HG02973 (cell line): Measurements from ENCODE around the gene THAP7.
A peak's percentile ranks its signal among the peaks of the same experiment; 100 is the strongest.
"Not testable (repeated sequence)": the region's sequence is repeated elsewhere in the genome, so short reads cannot be mapped to it uniquely, and the experiment has no call there.

Experiments used
- ATAC-seq: cut with Tn5 transposase; IDR thresholded peaks from one replicate; pipeline ENCODE4 v1.9.1; 2021; ENCODE audit warnings: moderate library complexity; ENCODE audit not compliant: unreplicated experiment

THAP7 gene

DNA sequence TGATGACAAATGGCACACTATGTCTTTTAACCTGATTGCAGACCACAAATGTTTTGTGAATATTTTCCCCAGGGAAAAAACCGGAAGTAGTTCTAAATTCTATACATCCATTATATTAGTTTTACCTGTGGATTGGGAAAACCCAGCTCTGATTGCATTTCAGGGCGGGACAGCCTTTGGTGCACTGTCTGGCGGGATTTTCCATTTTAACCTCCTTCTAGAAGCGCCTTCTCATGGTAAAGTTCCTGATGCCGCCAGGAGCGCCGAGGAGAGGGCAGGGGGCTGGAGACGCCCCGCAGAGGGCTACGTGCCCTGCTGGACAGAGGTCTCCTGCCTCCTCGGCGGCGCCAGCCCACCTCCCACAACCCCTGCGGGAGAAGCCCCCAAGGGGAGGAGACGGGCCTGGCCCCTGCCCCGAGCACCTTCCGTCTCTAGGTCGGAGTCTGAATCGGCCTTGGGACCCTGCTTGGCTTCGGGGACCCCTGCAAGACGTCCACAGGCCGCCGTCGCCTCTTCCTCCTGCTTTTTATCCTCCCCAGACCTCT lies 11.8 kb upstream of the THAP7 start:
- ATAC-seq, result peak; percentile 12

DNA sequence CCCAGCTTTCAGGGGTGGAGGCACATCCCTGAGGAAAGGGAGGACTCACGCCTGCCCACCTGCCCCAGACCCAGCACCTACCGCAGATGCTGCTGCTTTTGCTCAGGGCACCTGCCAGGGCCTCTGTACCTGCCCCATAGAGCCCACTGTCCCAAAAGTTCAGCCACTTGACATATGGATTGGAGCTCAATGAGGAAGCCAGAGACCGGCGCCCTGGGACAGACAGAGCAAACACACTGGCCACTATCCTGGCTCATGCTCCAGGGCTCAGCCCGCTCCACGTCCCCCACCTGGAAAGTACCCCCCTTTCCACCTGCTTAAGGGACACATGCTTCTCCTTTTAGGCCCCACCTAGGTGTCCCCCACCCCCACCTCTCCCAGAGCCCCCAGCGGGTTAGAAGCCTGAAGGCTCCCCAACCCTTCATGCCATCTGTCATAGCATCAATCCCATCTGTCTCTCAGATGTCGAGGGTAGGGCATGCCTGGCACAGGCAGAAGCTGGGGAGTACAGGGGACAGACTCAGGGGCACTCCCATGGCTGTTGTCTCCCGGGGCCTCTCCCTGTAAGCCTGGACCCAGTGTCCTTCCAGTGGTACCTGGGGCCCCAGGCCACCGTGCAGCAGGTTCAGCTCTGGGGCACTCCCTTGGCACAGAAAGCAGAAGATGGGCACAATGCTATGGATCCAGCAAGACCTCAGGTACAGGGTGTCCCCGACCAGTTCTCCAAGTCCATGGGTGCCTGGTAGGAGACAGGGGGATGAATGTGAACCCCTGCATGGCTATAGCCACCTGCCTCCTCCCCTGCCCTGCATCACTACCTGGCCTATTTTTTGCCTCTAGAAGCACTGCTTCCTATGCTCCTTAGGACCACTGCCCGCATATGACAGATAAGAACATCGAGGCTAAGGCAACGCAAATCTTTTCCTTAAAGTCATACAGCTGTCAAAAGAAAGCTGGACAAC lies 10.8 kb upstream of the THAP7 start:
- no peak for ATAC-seq

DNA sequence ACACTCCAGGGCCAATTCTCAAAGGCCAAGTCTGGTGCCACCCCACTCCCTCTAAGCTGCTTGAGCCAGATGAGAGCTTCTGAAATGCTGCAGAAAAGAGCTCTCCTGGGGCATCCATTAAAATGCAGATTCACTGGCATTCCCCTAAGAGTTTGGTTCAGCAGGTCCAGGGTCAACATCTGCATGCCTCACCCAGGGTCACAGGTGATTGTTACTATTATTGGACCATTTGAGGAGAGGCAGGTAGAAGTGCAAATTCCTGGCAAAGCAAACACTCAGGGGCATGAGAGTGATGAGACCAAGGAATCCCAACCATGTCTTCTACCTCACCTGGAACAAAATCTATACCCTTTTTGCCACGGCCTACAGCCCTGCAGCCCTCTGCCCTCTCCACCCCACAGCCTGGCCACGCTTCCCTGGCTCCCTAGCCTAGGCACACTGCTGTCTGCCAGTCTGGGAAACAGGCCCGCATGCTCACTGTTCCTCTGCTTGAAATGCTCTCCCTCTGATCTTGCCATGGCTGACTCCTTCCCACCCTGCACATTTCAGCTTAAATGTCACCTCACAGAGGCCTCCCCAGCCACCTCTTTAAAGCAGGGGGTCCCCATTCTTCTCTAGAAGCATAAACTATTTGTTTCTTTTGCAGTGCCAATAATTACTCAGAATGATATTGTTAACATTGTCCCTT lies 8.7 kb upstream of the THAP7 start:
- no peak for ATAC-seq

DNA sequence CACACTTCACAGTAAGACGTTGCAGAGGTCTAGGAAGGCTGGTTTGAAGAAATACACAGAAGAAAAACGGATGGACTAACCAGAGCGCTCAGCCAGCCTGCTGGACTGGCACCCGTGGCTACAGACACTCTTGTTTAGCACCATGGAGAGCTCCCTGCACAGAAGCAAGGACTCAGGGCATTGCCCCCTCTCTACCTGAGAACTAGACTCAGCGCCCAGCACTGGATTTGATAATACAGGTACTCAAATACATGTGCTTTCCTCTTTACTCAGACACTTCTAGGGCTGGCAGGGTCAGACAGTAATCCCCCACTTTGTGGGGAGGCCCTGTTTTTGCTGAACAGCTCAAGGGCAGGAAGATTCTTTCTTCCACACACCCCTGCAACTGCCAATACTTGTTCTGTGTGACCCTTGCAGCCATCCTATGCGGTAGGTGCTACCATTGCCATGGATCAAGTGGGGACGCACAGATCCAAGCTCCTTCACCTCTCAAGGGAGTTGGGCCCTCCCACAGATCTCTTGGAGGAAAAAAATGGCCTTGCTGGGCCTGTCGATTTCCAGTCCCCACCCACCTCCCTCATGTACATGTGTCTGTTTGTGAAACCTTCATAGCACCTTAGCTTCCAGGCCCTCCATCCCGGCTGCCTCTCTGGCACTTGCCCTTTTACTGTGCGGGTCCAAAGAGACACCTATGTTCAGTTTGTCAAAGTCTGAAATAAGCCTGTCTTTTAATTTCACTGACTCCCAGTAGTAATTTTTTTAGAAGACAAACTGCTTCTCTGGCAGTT lies 7.9 kb upstream of the THAP7 start:
- no peak for ATAC-seq

DNA sequence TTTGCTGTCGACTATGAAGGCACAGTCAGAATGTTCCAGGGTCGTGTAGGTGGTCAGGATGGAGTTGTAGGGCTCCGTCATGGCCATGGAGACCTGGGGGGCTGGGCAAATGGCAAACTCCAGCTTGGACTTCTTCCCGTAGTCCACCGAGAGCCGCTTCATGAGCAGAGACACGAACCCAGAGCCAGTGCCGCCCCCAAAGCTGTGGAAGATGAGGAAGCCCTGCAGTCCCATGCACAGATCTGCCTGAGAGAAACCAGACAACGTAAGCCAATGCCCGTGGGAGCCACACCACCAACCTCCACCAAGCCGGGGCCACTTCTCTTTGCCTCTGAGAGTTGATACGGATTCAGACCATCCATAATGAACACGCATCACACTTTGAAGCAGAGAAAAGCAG lies 7.3 kb upstream of the THAP7 start:
- not testable (repeated sequence) for ATAC-seq

DNA sequence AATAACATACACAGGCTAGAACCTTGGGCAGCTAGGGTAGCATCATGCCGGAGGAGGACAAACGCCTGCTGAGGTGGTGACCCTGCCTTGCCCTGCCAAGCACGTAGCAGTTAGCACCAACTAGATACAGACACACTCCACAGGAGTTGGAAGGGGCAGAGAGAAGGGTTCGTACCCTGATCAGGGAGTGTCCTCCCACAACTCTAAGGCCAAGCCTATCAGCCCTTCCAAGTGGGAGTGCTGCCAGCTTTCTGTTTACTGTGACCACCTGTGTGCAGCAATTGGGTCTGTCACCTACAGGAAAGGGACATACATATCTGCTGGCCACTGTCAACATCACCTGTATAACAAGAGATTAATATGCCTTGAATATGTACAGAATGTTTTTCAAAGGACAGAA lies 1.9 kb upstream of the THAP7 start:
- ATAC-seq, result no peak

DNA sequence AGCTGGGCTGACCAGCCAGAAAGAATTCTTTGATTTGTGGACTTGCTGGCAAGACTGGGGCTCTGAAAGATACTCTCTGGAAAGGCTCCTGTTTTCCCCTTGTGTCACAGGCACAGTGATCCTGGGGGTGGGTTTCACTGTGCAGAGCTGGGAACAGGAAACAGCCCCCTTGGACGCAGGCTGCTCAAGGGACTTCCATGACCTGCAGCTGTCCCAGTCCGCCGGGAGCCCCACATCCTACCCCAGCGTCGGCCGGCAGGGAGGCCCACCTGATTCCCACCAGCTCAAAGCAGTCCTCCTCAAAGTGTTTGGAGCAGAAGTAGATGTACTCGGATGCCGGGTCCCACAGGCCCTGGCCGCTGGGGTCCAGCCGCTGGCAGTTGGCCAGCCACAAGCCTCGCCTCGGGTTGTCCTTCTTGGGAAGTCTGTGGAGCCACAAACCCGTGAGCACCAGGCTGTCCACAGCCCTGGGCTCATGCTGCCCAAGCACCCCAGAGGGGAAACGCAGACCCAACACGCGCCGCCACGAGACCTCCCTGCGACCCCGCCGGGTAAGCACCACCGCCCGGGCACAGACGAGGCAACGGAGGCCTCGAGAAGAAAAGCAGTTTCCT lies 824 bp downstream of the THAP7 start:
- ATAC-seq, result no peak

DNA sequence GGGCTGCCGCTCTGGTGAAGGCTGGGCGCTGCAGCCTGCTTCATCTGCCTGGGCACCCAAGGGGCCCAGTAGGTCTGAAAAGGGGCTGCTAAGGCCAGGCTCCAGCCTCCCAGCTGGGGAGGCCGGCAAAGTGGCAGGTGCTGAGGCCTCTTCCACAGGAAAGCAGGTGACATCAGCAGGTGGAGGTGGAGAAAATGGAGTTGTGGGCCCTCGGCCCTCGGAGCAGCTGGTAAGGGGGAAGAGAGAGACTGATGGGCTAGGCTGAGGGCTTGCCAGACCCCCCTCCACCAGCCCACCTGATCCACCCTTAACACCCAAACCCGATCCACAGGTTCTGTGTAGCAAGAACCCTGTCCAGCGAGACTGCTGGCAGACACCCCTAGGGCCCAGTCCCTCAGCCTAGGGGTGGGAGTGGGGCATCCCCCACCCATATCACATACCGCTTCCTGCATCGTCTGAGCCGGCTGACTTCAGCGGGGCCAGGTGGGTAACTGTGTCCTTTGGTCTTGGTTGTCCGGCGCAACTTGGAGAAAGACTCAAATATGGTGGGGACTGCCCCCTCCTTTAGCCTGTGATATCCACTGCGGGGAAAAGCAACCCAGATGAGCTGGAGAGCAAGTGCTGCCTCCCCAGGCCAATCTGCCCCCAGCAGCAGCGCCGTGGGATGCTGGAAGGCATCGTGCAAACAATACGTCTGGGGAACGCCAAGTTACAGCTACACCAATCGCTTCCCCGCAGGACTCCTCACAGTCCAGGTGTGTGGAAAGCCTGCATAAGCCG lies 1.5 kb downstream of the THAP7 start:
- no peak for ATAC-seq

DNA sequence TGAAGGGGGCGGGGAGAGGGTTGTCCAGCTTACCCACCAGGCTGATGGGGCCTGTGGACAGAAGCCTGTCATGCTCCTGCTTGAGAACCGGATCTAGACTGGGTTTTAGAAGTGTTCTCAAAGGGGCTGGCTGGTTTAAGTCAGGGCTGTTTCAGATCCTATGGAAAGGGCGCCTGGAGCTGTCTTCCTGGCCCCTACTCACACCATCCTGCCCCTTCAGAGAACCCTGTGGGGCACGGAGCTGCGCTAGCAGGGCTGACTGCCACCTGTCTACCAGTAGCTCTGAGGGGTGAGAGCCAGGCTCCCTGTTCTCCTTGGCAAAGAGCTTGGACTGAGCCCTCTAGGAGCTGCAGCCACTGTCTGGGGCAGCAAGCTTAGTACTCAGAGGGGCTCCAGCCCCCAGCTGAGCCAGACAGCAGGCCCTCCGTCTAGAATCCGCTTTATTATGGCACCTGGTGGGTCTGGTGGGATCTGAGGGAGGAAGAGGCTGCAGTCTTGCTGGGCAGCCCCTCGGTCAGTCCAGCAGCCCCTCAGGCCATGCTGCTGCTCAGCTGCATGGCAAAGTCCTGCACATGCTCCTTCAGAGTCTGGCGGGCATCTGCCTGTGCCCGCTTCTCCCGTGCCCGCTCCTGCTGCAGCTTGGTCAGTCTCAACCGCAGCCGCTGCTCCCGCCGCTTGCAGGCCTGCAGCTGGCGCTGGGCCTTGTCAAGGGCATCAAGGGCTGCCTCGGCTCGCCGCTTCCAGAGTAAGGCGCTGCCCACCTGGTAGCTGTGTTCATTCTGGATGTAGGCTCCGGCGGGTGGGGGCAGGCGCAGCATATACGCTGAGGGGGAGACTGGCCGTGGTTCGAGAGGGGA lies 2.3 kb downstream of the THAP7 start:
- ATAC-seq, result no peak

DNA sequence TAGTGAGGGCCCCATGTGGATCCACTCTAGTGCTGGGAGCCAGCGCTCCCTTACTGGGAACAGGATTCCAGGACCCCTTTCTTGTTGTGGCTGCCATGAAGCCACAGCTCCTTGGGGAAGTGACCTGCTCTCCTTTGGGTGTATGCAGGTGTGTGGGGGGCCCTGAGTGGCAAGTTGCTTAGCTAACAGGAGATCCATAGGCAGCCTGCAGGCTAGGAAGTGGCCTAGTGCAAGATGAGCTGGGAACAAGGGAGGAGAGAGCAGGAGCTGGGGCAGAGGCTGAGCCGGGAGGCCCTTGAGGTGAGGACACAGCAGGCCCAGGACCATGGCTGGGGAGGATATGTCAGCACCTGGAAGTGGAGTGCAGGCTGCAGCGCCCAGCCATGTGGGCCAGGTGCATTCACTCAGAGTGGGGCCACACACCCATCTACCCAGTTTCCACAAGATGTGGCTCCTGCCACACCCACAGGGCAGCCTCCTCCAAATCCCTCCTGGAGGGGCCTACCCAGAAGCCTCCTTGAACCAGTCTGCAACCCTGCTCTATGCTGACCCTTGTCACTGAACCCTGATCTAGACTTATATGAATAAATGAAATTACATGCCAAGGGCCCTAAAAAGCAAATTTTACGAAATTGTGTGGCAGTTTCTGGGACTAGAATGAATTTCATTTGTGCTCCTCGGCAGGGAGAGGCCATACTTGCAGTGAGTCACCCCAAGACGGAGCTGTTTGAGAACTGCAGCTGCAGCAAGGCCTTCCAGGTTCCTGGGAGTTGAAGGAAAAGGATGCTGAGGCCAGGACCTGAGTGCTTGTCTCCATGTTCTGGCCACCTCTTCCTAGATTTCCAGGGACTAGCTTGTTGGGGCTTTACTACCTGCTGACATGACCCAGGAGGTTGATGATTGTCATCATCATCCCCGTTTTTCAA lies 3.2 kb downstream of the THAP7 start:
- ATAC-seq, result no peak

DNA sequence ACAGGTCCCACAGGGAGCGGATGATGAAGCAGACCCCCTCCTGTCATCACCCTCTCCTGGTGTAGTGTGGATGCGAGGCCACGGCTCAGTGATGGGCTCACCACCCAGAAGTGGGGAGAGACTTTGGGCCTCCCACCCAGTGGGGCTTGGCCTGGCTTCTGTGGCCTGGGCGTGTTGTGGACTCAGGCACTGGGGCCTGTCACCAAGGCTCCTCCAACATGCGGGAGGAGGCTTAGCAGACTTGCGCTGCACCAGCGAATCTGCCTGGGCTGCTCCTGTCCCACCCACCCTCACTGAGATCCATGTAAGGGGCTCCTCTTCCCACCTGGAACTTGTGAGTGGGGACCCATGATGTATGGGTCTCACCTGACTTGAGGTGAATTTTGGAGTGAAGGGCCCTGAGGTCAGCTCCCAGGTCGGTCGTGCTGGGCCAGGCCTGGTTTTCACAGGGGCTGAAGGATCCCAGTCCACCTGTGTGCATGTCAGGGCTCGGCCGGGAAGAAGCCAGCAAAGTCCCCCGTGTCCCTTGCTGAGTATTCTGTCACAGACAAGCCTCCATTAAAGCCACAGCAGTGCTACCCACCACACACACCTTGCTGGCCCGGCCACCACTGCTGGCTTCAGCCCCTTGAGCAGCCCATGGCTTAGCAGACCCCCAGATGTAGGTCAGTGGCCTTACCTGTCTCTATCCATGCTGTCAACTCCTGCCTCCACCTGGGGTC lies 4.2 kb downstream of the THAP7 start:
- no peak for ATAC-seq

DNA sequence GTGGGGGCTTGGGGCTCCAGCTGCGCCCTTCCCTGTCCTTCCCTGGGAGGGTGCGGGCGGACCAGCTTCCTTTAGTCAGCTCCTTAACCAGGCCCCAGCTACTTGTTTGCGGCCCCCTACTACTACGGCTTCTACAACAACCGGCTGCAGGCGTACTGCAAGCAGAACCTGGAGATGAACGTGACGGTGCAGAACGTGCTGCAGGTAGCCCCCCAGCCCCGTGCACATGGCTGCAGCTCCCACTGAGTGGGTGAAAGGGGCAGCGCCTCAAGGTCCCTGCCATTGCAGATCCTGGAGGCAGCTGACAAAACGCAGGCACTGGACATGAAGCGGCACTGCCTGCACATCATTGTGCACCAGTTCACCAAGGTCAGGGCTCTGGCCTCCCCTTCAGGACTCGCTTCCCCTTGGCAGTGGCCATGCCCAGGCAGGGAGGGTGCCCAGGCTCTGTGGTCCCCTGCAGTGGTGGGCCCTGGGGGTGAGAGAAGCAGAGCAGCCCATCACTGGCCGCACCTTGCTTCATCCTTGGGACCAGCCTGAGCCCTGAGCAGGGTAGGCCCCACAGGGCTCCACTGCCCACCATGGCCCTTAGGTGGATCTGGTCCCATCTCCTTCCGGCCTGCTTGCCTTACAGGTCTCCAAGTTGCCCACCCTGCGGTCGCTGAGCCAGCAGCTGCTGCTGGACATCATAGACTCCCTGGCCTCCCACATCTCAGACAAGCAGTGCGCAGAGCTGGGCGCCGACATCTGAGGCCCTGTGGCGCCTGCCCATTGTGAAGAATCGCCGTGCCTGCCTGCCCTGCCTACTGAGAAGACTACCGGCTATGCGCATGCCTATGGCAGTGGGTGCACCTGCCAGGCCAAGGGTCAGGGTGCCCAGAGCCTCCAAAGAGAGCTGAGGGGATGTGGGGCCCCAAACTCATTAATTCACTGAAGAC lies 5.1 kb downstream of the THAP7 start:
- no peak for ATAC-seq

DNA sequence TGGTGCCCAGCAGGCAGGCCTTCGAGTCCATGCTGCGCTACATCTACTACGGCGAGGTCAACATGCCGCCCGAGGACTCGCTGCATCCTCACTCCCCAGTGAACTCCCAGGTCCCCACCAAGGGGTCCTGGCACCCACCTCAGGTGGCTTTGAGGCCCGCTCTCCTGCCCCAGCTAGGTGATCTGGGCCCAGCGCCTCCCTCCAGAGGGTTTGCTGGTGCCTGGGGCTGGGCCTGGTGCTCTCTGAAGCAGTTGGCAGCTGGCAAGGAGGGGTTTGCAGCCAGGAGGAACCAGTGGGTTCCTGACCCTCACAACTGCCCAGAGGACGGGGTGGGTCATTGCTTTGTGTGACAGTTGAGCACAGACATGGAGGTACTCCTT lies 5.9 kb downstream of the THAP7 start:
- ATAC-seq, result no peak

DNA sequence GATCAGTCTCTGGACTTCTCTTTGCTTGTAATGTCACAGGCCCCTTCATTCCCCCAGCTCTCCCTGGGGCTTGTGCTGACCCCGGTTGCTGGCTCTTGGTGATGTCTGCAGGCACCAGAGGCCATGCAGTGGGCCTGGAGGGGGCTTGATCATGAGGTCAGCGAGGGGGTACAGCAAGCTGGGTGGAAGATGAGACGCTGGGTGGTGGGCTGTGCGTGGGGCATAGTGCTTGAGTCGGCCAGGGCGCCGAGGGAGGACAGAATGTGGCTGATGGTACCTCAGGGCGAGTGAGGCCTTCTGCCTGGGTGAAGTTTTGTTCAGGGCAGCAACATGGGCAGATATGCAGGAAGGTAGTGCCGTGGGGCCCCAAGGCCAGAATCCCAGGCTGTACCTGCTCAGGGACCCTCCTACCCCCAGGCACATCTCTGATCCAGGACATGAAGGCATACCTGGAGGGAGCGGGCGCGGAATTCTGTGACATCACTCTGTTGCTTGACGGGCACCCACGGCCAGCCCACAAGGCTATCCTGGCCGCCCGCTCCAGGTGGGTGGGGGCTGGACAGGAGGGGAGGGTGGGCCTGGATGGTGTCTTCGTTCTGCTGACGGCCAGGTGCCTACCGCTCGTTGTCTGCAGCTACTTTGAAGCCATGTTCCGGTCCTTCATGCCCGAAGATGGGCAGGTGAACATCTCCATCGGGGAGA lies 6.4 kb downstream of the THAP7 start:
- no peak for ATAC-seq

DNA sequence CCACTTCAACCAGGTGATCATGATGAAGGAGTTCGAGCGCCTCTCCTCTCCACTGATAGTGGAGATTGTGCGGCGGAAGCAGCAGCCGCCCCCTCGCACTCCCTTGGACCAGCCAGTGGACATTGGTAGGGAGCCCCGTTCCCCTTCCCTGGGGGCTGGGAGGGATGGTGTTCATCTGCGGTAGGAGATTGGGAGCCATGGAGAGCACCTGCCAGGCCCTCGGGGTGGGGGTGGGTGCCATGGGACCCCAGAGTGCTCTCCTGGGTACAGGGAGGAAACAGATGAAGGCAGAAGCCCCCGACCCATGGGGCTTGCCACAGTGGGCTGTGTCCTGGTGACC lies 7.0 kb downstream of the THAP7 start:
- no peak for ATAC-seq
